T1000 (cell line): Measurements from ENCODE around the gene SPOP.
"Not testable (repeated sequence)": the region's sequence is repeated elsewhere in the genome, so short reads cannot be mapped to it uniquely, and the experiment has no call there.

Experiments
- DNase-seq: peaks from one replicate; lab custom pipeline; 2025; ENCODE audit warnings: mixed read lengths; lab: John Stamatoyannopoulos, UW

SPOP gene

DNA sequence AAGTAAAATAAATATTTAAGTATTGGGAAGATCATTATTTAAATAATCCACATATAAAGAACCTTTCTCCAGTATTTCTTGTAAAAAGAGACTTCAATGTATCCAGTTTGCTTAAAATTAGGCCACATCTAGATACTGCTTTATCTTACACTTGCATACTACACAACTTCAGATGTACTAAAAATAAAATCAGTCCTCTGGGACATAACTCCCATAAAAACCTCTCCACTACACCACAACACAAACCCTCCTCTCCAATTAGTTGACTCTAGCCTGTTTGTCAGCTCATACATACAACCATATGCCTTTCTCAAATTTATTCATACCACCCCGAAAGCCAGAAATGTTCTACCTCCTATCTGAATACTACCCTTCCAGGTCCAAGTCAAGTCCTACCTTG is 21.6 kb downstream of the SPOP start:
- DNase-seq = no peak

DNA sequence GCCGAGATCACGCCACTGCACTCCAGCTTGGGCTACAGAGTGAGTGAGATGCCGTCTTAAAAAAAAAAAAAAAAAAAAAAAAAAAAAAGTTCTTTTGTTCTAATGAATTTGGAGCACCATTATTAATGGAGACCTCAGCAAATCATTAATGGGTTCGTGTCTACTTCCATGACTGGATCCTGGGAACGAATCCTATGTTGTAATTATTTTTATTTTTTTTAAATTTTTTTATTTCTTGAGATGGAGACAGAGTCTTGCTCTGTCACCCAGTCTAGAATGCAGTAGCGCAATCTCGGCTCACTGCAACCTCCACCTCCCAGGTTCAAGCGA is 30.7 kb downstream of the SPOP start:
- DNase-seq = no peak

DNA sequence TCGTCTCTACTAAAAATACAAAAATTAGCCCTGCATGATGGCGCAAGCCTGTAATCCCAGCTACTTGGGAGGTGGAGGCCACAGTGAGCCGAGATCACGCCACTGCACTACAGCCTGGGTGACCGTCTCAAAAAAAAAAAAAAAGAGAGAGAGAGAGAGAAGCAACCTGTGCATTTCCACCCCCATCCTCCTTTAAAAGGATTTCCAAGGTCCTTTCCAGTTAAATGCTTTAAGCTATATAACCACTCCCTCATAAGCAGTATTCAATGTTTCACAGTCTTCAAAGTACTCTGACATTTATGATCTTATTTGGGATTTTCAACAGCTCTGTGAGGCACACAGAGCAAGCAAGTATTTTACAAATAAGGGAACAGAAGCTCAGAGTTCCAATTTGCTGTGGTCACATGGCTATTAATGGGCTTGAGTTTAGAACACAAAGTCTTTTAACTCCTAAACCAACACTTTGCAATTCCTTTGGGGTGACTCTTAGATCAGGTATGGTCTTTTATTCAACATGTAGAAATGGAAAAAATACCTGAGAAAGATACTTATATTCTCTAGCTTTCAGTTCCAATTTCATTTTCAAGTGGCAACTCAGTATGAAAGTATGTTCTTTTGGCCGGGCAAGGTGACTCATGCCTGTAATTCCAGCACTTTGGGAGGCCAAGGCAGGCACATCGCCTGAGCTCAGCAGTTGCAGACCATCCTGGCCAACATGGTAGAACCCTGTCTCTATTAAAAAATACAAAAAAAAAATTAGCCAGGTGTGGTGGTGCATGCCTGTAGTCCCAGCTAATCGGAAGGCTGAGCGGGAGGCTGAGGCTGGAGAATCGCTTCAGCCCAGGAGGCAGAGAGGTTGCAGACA is 31.3 kb downstream of the SPOP start:
- peak; percentile 17 for DNase-seq

DNA sequence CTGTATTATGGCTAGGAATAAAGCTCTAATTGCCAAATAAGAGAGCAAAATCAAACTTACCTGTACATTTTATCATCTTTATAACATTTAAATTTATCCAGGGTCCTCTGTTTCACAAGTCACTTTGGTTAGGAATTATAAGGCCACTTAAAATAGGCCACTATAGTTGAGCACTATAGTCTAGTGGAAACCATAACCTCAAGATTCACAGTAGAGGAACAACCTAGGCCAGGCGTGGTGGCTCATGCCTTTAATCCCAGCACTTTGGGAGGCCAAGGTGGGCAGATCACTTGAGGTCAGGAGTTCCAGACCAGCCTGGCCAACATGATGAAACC is 31.9 kb downstream of the SPOP start:
- not testable (repeated sequence) for DNase-seq

DNA sequence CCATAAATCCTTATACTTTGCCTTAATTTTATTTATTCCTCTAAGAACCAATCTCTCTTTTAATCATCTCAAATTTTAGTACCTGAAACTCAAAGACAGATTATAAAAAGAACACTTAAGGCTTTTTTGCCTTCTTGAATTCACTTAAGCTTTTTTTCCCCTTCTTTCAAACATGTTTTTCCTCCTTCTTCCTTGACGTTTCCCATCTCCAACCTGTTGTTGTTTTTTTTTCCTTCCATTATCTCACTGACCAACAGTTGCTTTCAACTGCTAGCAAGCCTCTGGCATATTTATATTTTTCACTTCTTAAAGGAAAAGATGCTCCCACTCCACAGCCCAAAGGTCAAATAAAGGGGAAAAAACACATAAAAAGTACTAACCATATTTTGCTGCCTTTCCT is 32.2 kb downstream of the SPOP start:
- no peak for DNase-seq

DNA sequence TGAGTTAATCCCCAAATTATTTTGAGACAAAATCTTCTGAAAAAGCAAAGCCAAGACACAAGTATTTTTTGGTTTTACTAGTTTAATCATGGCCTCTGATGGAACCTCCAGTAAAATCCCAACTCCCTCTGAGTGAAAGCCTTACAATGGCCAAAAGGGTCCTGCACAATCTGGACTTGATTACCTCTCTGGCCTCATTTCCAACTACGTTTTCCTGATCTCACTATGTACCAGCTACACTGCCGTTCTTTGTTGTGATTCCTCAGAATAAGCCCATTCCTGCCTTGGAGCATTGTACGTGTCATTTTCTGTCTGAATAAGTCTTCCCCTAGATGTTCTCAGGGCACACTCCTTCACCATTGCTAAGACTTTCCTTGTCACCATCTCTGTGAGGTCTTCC is 37.3 kb downstream of the SPOP start:
- DNase-seq = no peak

DNA sequence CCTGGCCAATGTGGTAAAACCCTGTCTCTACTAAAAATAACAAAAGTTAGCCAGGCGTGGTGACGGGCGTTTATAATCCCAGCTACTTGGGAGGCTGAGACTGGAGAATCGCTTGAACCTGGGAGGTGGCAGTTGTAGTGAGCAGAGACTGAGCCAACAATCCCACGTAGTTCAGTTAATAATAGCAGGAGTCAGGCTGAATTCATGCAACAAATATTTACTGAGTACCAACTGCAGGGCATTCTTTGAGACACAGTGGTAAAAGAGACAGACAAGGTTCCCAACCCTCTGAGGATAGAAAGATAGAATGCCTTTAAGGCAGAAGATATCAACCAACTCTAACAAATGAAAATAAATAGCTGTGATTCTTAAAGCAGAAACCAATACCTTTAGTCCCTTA is 39.1 kb downstream of the SPOP start:
- DNase-seq = no peak

DNA sequence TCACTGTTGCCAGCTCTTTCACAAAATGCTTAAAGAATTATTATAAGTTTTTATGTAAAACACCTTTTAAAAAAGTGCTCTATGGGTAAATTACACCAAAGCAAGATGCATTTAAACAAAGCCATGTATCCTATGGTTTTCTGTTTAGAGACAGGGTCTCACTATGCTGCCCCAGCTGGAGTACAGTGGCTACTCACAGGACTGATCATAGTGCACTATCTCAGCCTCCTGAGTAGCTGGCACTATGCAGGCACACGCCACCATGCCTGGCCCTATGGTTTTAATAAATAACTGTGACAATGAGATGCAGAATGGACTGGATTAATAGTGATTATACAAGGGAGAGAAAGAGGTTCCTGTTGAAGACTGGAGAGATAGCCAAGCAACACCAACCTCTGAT is 40.2 kb downstream of the SPOP start:
- no peak for DNase-seq

DNA sequence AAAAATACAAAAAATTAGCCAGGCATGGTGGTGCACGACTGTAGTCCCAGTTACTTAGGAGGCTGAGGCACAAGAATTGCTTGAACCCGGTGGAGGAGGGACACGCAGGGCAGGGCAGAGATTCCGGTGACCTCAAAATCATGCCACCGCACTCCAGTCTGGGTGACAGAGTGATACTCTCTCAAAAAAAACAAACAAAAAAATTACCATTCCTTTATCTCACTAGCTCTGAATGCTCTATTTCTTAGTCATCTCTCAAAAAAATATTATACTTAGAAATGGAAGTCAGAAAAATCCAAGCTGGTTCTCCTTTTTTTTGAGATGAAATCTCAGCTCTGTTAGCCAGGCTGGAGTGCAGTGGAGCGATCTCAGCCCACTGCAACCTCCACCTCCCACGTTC is 40.8 kb downstream of the SPOP start:
- DNase-seq = no peak

DNA sequence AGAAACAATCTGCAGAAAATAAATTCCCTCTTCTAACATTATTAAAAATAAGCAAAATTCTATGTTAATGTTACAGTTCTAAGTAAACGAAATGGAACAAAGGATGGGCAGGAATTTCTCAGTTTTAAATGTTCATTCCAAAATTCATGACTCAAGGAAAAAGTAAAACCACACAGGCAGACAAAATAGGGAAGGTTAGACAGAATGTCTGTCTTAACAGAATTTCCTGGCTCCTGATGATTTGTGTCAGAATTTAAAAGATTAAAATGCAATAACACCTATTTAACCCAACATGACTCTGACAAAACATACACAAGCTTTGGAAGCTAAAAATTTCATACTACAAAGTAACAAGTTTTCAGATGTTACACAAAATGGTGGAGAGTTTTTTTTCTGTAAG is 42.8 kb downstream of the SPOP start:
- DNase-seq = no peak

DNA sequence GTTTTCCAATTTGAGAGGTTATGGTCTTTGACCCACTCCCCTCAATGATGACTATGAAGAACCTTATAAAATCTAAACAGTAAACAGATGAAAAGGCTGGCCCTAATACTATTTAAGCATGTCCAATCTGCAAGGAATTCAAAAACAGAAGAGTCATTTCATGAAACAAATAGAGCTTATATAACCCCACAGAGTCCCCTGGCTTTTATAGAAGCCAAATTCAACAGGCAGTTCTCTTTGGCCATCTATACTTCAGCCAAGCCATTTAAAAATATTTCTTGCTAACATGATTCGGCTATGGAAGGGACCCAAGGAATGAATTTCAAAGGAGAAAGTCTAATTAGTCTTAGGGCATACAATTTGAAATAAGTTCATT is 43.4 kb downstream of the SPOP start:
- DNase-seq = no peak

DNA sequence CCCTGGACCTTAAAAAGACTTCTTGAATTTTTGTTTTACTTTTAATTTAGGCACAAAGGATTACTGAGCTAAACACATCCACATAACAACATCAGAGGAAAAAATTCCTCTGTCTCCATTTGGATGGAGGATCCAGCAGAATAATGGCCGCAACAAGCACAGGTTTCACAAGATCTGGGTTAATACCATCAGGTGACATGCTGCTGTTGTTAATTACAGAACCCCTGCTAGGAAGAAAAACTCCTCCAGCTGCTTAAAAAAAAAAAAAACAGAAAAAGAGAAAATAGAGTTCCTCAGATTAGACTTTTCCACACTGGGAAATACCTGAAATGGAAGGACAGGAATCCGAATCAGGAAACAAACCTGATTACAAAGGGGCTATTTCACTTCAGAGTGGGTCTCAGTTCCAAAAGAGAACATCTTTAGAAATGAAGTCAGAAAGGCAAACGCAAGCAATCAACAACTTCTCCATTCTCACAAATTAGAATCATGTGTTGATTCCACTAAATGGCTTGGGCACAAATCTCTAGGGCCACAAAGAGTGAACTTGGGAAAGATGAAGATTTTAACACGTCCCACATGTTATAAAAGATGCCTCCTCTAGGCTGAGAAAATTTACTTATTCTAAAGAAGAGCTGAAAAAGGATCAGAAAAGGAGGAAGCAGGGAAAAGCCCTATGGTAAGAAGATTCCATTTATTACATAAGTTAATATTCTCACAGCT is 44.0 kb downstream of the SPOP start:
- no peak for DNase-seq

DNA sequence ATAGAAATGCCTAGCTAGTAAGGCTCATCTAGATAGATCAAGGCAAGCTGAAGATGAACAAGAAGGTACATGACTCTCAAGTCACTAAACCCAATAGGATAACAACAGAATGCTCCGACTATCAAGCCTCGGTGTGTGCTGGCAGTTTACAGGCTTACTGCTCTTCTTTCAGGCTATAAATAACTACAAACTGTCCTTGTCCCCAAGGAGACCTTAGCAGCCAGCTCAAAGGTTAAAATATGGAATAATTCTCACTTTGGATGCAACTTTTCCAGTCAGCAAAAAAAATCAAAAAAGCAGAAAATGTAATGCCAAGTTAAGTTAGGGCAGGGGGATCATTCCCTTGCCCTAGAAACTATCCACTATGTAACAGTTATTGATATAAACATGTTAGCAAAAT is 44.6 kb downstream of the SPOP start:
- DNase-seq = no peak

DNA sequence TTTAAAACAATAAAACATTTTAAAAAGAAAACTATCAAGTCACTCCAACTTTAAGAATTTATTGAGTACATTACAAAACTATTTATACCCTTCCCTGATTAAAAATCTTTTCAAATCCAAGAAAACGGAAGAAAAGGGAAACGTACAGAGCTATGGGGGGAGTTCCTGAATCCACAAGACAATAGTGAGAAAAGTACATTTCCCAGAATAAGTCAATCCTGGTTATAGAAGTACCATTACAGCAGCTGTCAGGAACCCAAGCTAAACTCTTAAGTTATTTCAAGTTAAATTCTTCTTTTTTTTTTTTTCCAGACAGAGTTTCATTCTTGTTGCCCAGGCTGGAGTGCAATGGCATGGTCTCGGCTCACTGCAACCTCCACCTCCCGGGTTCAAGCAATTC is 45.7 kb downstream of the SPOP start:
- DNase-seq = no peak

DNA sequence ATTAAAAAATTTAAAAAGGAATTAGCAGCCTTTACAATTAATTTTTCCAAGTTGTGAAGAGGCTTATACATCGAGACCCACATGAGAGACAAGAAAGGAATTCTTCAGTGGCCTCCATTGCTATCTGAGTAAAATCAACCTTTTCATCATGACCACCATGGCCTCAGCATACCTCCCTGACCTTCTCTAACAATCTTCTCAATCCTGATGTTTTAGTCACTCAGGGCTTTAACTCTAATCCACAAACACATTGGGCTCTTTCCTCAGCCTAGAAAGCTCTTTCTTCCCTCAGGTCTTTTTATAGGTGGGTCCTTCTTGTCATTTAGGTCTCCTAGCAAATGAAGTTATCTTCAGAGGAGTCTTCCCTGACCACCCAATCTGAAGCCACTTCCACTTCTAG is 46.4 kb downstream of the SPOP start:
- DNase-seq = no peak

DNA sequence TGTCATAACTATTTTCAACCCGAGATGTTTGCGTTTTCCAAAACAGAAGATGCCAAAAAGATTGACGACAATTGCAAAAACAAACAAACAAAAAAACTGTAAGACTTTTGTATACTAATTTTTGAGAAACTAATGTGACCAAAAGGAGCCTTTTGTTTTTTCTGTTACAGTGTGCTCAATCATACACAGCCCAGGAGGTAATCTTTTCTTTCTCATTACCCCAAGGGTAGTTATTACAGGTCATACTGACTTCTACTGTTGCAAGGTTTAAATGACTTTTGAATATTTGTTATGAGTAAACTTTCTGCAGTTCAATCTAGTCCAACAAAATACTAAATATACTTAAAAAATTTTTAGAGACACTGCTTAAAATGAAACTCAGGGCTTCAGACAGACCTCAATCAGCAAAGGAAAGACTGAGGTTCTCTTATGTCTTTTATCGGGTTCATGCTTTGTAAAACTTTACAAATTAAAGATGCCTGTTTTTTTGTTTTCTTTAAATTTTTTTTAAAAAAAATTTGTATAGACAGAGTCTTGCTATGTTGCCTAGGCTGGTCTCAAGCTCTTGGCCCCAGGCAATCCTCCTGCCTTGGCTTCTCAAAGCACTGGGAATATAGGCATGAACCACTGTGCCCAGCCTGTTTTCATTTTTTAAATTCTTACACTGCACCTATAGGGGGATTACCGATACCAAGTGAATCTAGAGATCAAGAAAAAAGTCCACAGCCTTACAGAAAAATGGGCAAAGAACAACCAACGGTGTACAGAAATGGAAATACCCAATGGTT is 47.6 kb downstream of the SPOP start:
- DNase-seq = no peak

DNA sequence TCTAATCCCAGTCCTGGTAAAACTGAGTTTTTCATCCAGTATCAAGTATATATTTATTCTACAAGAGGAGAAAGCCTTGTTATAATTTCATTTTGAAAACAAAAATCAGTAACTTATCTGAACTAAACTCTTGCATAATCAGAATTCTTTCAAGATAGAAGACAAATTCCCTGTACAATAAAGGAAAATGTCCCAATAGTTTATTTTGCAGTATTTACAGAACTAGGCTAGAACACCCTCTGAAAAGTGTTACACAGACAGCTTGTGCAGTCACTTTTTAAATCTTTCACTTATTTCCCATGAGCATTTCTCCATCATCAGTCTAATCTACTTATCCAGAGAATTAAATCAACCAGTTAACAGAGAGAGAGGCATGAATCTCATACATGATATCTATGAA is 48.5 kb downstream of the SPOP start:
- no peak for DNase-seq

DNA sequence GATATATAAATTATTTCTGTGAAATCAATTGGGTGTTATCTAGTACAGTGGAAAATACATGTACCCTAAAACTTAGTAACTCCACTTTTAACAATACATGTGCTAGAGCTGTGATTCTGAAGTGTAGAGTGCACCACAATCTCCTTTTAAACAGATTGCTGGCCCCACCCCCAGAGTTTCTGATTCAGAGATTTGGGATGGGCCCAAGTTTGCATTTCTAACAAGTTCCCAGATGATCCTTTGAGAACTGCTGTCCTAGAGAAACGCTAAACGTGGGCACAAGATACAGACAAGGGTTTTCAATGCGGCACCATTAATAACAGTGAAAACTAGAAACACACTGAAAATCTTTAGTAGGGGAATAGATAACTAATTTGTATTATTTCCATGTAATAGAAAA is 53.0 kb downstream of the SPOP start:
- no peak for DNase-seq

DNA sequence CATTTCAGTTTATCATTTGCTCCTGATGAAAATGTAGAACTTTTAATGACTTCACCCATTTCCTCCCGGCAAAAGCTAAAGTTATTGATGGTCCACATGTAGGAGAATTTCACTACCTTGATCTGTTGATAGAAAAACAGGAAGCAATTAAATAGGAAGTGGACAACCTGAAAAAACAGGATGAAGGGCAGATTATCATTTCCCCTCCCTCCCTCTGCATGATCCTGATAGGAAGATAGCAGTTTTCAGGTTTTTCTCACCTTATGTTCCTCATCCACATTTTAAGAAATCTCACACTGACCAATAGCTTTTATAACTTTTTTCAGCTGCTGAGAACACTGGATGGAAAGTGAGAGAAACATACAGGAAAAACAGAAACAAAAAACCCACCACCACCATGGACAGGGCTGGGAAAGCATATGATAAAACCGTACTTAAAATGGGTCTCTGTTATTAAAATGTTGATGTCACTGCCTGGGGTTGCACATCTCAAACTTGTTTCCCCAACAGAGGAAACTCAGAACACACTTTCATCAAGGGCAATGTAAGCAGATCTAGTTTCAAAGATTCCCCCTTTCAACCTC is 55.9 kb downstream of the SPOP start:
- no peak for DNase-seq

DNA sequence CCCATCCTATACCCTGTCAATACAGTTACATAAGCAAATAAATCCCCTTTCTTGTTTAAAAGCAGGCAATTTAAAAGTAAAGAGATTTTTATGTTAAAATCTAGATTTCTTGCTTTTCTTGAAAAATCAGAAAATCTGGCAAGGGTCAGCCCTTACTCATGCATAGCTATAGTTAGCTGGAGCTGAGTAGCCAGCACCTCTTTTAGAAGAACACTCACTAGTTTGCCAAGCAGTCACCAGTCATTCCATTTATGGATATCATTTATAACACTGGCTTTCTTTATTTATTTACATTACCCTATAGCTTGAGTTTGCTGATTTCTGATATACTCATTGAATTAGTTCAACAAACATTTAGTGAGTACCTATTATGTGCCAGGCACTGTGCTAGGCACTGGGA is 56.5 kb downstream of the SPOP start:
- DNase-seq = no peak

DNA sequence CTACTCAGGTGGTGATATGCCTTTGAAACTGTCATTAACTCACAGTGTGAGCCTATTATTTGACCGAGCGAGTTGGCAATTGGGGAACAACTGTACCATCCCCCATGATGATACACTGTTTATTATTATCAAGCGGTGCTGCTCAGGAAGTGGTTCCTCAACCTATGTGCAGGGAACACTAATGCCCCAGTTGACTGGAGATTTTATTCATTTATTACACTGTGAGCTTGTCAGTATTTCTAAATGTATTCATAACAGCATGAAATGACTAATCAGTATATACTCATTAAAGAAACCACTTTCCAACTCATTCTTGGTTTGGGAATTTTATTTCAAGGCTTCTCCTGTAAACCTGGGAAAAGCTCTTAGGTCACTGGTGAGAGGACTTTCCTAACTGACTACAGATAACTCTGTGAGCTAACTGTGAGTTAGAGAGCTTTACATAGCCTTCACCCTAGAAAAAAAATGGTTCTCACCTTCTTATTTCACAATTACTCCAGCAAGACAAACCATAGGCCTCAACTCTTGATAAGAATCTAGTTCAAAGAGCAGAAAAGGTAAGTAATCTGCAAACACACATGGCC is 59.8 kb downstream of the SPOP start:
- DNase-seq = no peak

DNA sequence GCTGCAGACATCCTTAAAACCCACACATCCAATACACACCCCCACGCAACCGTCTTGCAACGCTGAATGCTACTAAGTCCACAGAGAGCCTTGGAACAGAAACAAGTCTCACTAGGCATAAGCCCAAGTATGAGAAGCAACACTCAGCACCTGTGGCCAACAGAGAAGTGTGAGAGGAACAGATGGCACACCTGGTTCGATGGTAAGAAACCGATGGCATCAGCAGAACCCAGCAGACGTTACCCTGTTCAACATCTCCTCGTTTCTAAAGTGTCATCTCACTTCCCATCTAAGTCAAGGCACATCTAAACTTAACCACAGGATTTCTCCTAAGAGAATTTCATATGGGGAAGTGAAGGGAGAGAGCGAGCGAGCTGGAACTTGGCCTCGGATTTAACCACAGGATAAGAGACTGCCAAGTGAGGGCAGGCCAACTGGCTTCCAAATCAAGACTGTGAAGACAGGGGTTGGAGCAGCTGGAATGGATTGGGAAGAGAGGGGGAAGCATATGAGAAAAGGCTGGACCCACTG is 61.2 kb downstream of the SPOP start:
- no peak for DNase-seq
